D721Med (cell line): ENCODE data around the gene AFAP1.

Experiments used
- DNase-seq: peaks from one replicate; pipeline ENCODE4 v3.0.0; 2011; ENCODE audit warnings: low spot score; ENCODE audit not compliant: insufficient read length
- FAIRE-seq: peaks from 2 replicates; lab custom pipeline; 2011; peaks lifted over from hg19 to GRCh38; lab: Jason Lieb, UNC
- CTCF ChIP-seq: IDR thresholded peaks from 2 replicates; pipeline ENCODE4 v1.5.1; 2012; ENCODE audit warnings: mild to moderate bottlenecking, control low read depth; ENCODE audit not compliant: insufficient read depth; ENCODE audit errors: missing control alignments

The AFAP1 gene

GRCh38 chr4:7756561-7757355 lies 182.9 kb downstream of the AFAP1 start:
- no peak for TF ChIP-seq CTCF
- no peak for FAIRE-seq

GRCh38 chr4:7756071-7756470 lies 183.6 kb downstream of the AFAP1 start:
- DNase-seq, result no peak
- no peak for TF ChIP-seq CTCF
- FAIRE-seq, result no peak

More at GRCh38 chr4:7756561-7757355, 182.9 kb downstream of the AFAP1 start:
- no peak for DNase-seq

GRCh38 chr4:7755561-7755960 lies 184.1 kb downstream of the AFAP1 start:
- no peak for TF ChIP-seq CTCF
- DNase-seq, result no peak
- no peak for FAIRE-seq

GRCh38 chr4:7754565-7755262 lies 184.9 kb downstream of the AFAP1 start:
- FAIRE-seq (no peak), DNase-seq (no peak)
- no peak for TF ChIP-seq CTCF

- no peak for TF ChIP-seq CTCF
- no peak for DNase-seq
- FAIRE-seq, result no peak
Observed at GRCh38 chr4:7753931-7754465, 185.7 kb downstream of the AFAP1 start.

- FAIRE-seq, result no peak
- no peak for TF ChIP-seq CTCF
- no peak for DNase-seq
Observed at GRCh38 chr4:7753271-7753670, 186.4 kb downstream of the AFAP1 start.

- DNase-seq, result no peak
- no peak for FAIRE-seq
- TF ChIP-seq CTCF, result no peak
Observed at GRCh38 chr4:7752649-7753048, 187.0 kb downstream of the AFAP1 start.
